NCI-H2196 (cell line): ENCODE measurements around the gene TFE3.

ENCODE experiments used
- DNase-seq: peaks from one replicate; lab custom pipeline; 2025; ENCODE audit not compliant: unreplicated experiment; lab: John Stamatoyannopoulos, UW

The TFE3 gene

DNA sequence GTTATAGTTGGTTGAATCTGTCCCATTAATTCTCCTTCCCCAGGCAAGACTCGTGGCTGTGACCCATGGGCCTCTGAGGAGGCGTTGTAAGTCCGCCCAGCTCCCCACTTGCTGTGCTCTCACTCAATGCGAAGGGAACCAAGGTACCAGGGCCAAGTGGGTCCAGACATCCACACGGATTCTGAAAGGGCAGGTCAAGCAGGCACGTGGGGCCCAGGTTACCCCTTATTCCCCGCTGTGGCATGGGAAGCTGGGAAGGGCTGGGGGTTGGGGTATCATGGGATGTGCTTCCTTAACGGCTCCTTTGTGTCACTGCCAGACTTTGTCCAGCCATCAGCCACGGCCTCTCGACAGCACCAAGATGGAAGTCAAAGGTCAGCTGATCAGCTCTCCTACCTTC is 18.8 kb upstream of the TFE3 start:
- DNase-seq: no peak

DNA sequence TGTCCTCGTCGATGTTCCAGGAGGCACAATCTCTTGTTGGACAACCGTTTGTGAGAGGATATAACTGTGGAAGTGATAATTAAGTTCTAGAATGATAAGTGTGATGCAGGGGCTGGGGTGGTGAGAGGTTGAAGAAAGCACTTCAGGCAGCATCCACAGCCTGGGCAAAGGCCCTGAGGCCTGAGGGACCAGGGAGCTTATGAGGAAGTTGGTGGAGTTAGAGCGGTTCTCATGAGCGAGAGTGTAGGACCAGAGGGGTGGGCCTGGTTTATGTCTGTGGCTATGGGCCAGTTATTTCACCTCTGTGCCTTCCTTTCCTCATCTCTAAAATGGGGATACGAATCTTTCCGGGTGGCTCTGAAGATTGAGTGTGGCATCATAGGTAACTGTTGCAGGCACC is 18.3 kb upstream of the TFE3 start:
- no peak for DNase-seq

GRCh38 chrX:49060914-49061313 is 17.8 kb upstream of the TFE3 start:
- no peak for DNase-seq

DNA sequence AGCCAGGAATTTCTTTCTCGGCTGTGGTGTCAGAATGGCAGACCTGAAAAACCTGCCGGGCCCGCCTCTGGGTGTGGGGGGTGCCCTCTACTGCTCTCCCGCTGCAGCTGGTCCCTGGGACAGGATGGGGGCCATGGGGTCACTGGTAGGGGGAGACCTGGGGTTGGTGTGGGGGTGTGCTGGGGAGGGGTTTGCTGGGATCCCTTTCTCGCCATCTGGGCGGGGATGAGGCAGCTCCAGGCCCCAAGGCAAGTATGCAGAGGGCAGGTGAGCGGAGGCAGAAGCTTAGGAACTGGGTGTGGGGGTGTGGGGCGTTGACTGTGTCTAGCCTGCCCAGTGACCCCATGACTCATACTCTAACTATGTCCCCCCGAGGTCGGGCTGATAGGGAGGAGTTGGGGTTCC is 16.5 kb upstream of the TFE3 start:
- no peak for DNase-seq

- no peak for DNase-seq
These were observed 16.0 kb upstream of the TFE3 start for GRCh38 chrX:49059201-49059600.

- DNase-seq: peak; percentile 24
These were observed 15.6 kb upstream of the TFE3 start, which contains the start of gene CCDC120 for GRCh38 chrX:49058794-49059193. CCDC120 (plus strand) TSS chrX:49058999; CDS start chrX:49062042, 3,043 bp downstream.

DNA sequence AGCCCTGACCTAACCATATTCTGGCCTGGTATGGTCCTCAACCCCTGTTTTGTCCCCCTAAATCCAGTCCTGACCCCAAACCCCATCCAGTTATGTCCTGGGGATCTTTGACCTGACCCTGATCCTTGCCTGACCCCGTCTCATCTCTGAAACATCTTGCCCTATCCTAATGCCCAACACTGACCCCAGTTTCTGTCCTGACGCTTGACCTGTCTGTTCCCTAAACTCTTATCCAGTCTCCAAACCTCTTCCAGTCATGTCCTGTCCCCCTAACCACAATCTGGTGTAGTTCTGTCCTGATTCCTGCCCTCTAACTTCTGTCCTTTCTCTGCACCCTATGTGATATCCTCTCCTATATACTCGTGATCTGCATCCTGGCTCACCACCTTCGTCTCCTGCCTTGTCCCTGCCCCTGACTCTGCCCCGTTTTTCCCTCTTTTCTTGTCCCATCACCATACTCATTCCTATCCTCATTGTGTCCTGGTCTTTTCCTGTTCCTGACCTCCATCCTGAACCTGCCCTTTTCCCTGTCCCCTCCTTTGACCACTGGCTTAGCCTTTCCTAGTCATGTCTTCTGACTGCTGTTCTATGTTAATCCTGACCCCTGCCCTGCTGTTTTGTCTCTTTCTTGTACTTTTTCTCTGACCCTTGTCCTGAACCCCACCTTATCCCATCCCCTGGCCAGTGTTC is 11.1 kb upstream of the TFE3 start:
- no peak for DNase-seq

DNA sequence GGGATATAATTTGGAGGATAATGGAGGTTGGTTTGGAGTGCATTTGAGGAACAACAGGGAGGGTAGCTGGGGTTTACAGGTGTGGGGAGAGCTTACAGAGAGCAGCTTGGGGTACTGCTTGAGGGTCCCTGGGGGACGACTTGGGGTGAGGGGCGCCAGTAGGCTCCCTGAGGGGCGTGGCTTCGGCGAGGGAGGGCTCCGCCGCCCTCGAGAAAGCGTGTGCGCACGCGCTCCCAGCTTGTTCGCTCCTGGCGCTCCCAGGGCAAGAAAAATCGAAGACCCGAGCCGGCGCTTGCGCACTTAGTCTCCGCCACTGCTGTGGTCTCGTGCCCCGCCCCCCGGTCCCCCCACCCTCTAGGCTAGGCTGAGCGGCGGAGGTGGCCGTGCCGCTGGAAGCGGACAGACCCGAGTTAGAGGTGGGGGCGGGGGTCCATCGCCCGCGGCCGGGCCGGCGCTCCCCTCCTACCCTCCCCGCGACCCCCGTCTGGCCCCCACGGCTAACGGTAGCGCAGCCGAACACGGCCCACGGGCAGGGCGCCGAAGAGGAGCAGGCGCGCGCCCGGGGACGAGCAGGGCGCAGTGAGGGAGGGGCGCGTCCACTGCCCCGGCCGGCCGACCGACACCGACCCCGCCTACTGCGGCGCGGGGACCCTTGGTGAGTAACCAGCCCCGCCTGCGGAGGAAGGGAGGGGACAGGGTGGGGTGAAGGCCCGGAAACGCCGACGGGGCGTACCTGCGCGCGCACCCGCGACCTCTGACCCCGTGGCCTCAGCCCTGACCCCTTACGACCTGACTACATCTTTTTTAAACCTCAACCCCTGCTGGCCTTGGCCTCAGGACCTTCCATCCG is 10.3 kb upstream of the TFE3 start:
- peak; percentile 75 for DNase-seq

- DNase-seq: no peak
These were observed 777 bp upstream of the TFE3 start for GRCh38 chrX:49043987-49044281.

GRCh38 chrX:49042581-49043219 is 457 bp downstream of the TFE3 start:
- no peak for DNase-seq

DNA sequence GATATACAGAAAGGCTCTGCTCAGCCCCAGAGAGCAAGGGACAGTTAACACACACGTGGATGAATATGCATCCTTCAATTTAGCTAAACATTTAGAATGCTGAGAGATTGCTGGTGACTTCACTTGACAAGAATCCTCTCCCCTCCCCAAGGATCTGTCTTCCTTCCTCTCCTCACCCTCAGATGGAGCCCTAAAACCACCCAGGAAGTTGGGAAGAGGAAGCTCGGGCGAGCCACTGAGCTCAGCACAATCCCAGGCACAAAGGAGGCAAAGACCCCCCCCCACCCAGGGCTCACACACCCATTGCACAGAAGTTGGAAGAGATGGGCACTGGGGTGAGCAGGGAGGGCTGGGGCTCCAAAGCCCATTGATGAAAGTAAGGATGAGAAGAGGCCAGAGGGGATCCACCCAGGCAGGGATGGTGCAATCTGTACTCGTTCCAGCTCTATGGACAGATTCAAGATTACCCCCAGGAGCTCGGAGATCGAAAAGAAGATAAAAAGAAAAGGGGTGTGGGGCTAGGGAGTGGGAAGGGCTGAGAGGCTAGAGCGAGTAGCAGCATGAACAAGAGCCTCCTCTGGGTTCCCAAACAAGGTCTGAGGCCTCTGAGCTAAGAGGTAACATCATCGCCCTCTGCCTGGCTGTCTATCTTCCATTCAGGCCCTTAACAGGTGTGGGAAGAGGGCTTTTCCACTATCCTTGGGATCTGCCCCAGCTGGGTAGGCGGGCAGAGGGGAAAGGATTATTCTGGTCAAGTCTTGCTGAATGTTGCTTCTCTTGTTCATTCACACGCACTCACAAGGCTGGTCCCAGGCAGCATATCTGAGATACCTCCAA is 1.2 kb downstream of the TFE3 start:
- DNase-seq: no peak

- no peak for DNase-seq
These were observed 2.7 kb downstream of the TFE3 start for GRCh38 chrX:49040376-49040955.

- peak; percentile 55 for DNase-seq
These were observed 3.4 kb downstream of the TFE3 start for GRCh38 chrX:49039598-49040375.

DNA sequence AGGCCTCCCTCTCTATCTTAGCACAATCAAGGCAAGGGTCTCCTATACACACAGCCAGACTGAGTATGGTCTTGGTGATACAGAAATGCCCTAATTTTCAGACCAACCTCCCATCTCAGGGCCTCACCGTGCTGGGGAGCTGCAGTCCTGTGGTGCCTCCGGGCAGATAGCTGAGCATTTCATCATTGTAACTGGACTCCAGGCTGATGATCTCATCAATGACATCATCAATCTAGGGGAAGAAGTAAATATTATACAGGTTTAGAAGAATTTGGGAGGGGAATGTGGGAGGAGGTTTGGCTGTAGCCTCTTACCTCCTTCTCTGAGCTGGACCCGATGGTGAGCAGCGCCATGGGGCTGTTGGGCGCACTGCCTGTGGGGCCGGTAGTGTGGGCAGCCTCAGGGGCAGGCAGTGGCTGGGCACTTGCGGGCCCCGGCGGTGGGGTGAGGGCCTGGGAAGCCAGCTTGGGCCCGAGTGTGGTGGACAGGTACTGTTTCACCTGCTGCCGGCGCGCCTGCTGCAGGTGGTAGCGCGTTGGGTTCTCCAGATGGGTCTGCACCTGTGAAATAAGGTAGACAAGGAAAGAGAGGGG is 5.2 kb downstream of the TFE3 start:
- no peak for DNase-seq

- no peak for DNase-seq
These were observed 12.9 kb downstream of the TFE3 start for GRCh38 chrX:49030283-49030682.

- peak; percentile 4 for DNase-seq
These were observed 13.3 kb downstream of the TFE3 start for GRCh38 chrX:49029876-49030275.

DNA sequence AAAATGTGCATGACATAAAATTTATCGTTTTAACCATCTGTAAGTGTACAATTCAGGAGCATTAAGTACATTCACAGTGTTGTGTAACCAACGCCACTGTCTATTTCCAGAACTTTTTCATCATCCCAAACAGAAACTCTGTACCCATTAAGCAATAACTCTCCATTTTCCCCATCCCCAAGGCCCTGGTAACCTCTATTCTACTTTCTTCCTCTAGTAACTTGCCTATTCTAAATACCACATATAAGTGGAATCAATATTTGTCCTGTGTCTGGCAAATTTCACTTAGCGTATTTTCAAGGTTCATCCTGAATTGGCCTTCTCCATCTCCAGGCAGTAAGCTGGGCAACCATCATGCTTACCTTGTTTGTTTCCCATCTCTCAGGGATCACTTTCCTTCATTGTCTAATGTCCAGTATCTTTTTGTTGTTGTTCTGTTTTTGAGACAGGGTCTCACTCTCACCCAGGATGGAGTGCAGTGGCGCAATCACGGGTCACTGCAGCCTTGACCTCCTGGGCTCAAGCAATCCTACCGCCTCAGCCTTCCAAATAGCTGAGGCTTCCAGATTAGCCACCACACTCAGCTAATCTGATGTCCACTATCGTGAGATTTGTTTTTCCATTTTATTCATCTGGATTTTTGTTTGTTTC is 23.4 kb downstream of the TFE3 start:
- no peak for DNase-seq

GRCh38 chrX:49019050-49019449 is 24.1 kb downstream of the TFE3 start:
- no peak for DNase-seq

- DNase-seq: peak; percentile 8
These were observed 39.5 kb downstream of the TFE3 start for GRCh38 chrX:49003696-49004095.
